Measurements from ENCODE around the gene CMTM4.

GRCh38 chr16:66590322-66590721, 106.2 kb downstream of the CMTM4 start:
- TF ChIP-seq, protein P1, sequence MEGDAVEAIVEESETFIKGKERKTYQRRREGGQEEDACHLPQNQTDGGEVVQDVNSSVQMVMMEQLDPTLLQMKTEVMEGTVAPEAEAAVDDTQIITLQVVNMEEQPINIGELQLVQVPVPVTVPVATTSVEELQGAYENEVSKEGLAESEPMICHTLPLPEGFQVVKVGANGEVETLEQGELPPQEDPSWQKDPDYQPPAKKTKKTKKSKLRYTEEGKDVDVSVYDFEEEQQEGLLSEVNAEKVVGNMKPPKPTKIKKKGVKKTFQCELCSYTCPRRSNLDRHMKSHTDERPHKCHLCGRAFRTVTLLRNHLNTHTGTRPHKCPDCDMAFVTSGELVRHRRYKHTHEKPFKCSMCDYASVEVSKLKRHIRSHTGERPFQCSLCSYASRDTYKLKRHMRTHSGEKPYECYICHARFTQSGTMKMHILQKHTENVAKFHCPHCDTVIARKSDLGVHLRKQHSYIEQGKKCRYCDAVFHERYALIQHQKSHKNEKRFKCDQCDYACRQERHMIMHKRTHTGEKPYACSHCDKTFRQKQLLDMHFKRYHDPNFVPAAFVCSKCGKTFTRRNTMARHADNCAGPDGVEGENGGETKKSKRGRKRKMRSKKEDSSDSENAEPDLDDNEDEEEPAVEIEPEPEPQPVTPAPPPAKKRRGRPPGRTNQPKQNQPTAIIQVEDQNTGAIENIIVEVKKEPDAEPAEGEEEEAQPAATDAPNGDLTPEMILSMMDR (IDR thresholded peaks at IDR 0.05; ENCODE audit: insufficient read depth, low read length), result no peak
- no peak for TF ChIP-seq POLR2AphosphoS5 (IDR thresholded peaks at IDR 0.05; ENCODE audit: low read depth)

Data from HL-60 (cell line).